Smooth muscle cell (in vitro differentiated cells): ENCODE data around the gene SIX1. TPM values are rescaled to one million over a fixed set of nuclear protein-coding genes. Genes with fewer than 3 reads are reported as not detected.

ENCODE experiments used
- DNase-seq: peaks from one replicate; lab custom pipeline; 2025; ENCODE audit not compliant: unreplicated experiment; lab: John Stamatoyannopoulos, UW
- H2AFZ ChIP-seq: fragments of 200-600 bp; sonication (generic); 2 replicates; pipeline ENCODE4 v1.6.0; 2016; ENCODE audit warnings: antibody characterized with exemption, low read depth, mild to moderate bottlenecking
- H3F3A ChIP-seq: fragments of 200-600 bp; sonication (generic); 2 replicates; pipeline ENCODE4 v1.6.0; 2017; ENCODE audit warnings: antibody characterized with exemption, low read depth
- H3K27ac ChIP-seq: fragments of 200-600 bp; sonication (generic); 2 replicates; pipeline ENCODE4 v1.5.1; 2016; ENCODE audit warnings: low read depth, mild to moderate bottlenecking
- H3K27me3 ChIP-seq: fragments of 200-600 bp; sonication (generic); 2 replicates; pipeline ENCODE4 v1.6.1; 2016; ENCODE audit warnings: low read depth, mild to moderate bottlenecking
- H3K36me3 ChIP-seq: fragments of 200-600 bp; sonication (generic); 2 replicates; pipeline ENCODE4 v1.5.1; 2016; ENCODE audit warnings: low read depth
- H3K4me1 ChIP-seq: fragments of 200-600 bp; sonication (generic); 2 replicates; pipeline ENCODE4 v1.5.1; 2016; ENCODE audit warnings: low read depth
- H3K4me2 ChIP-seq: fragments of 200-600 bp; sonication (generic); 2 replicates; pipeline ENCODE4 v1.6.0; 2016; ENCODE audit warnings: mild to moderate bottlenecking
- H3K4me3 ChIP-seq: fragments of 200-600 bp; sonication (generic); 2 replicates; pipeline ENCODE4 v1.5.1; 2016; ENCODE audit warnings: mild to moderate bottlenecking
- H3K79me2 ChIP-seq: fragments of 200-600 bp; sonication (generic); 2 replicates; pipeline ENCODE4 v1.6.0; 2016; ENCODE audit warnings: low read depth, mild to moderate bottlenecking
- H3K9ac ChIP-seq: fragments of 200-600 bp; sonication (generic); 2 replicates; pipeline ENCODE4 v1.6.0; 2016; ENCODE audit warnings: low read depth
- H3K9me3 ChIP-seq: fragments of 200-600 bp; sonication (generic); replicated peaks from 2 replicates; pipeline ENCODE4 v1.5.1; 2016; ENCODE audit warnings: low read depth
- H4K20me1 ChIP-seq: fragments of 200-600 bp; sonication (generic); 2 replicates; pipeline ENCODE4 v1.6.0; 2016; ENCODE audit warnings: low read depth
- CTCF ChIP-seq: fragments of 200-600 bp; sonication (generic); IDR thresholded peaks from 2 replicates; pipeline ENCODE4 v1.5.1; 2017; ENCODE audit warnings: borderline replicate concordance, mild to moderate bottlenecking, antibody characterized with exemption; ENCODE audit not compliant: insufficient read depth, poor library complexity, severe bottlenecking
- WGBS: methylation state at CpG from one replicate; pipeline ENCODE4 v1.1.7; 2016; ENCODE audit warnings: low lambda C conversion rate; 5-methylcytosine and 5-hydroxymethylcytosine counted together
- polyA plus RNA-seq: library from polyadenylated mRNA; unstranded; fragments of >200 nt; fragmentation: Nextera tagmentation; extraction: Ambion mirVana; gene quantifications from 2 replicates; pipeline ENCODE4 v1.2.1, GENCODE V29; 2016
- total RNA-seq: library from RNA; depleted of rRNA; stranded (reverse); fragments of >200 nt; gene quantifications from 2 replicates; pipeline ENCODE4 v1.2.3, GENCODE V29; 2014

SIX1 gene
- total and polyA plus RNA-seq, 2 experiments from 2014 or later = not detected

GRCh38 chr14:60596139-60596538, 53.1 kb downstream of the SIX1 start:
- DNase-seq = no peak
- H2AFZ ChIP-seq = no peak overlapping the region
- H3K4me1 ChIP-seq = no peaks in the 10 kb centered on the region
- no peaks in the 10 kb centered on the region for H3K27me3 ChIP-seq
- H3K79me2 ChIP-seq = no peaks in the 10 kb centered on the region
- H3K36me3 ChIP-seq = no peaks in the 10 kb centered on the region
- no peak overlapping the region for H3K4me2 ChIP-seq
- no peak overlapping the region for H3K9ac ChIP-seq
- H4K20me1 ChIP-seq = no peaks in the 10 kb centered on the region
- no peaks in the 10 kb centered on the region for H3K9me3 ChIP-seq
- no peak for TF ChIP-seq CTCF
- H3K4me3 ChIP-seq = no peak overlapping the region
- no peaks in the 10 kb centered on the region for H3F3A ChIP-seq
- no peak overlapping the region for H3K27ac ChIP-seq

- 97% methylated on average over 3 of the region's 3 CpGs for WGBS
- H3K4me2 ChIP-seq = no peak overlapping the region
Observed at GRCh38 chr14:60594062-60594461, 55.2 kb downstream of the SIX1 start.

More at GRCh38 chr14:60594062-60594461, 55.2 kb downstream of the SIX1 start:
- TF ChIP-seq CTCF = no peak
- Histone ChIP-seq H2AFZ (no peak overlapping the region), H3K27me3 (no peaks in the 10 kb centered on the region), H3K9ac (no peak overlapping the region), H3F3A (no peaks in the 10 kb centered on the region), H3K4me1 (no peaks in the 10 kb centered on the region), H3K4me3 (no peak overlapping the region), H4K20me1 (no peaks in the 10 kb centered on the region), H3K36me3 (no peaks in the 10 kb centered on the region), H3K79me2 (no peaks in the 10 kb centered on the region), H3K9me3 (no peaks in the 10 kb centered on the region), H3K27ac (no peak overlapping the region)
- DNase-seq = no peak

Other genes with a start within 250 kb of the SIX1 start
- 1.3 TPM in 1 of 2 replicates, not detected in the other for gene C14orf39, start 163.4 kb downstream of the SIX1 start, total RNA-seq
- 0.63 TPM in 1 of 2 replicates, not detected in the other for gene C14orf39, start 163.4 kb downstream of the SIX1 start, polyA plus RNA-seq
- not detected in 2 replicates for gene SIX6, start 140.3 kb downstream of the SIX1 start, total RNA-seq
- not detected in 2 replicates for gene SIX6, start 140.3 kb downstream of the SIX1 start, polyA plus RNA-seq
- 12.3 and 13.3 TPM in 2 replicates for gene SIX4, start 74.9 kb upstream of the SIX1 start, total RNA-seq
- gene SIX4, start 74.9 kb upstream of the SIX1 start, polyA plus RNA-seq = 1.3 and 2.1 TPM in 2 replicates
- gene MNAT1, start 85.3 kb upstream of the SIX1 start, total RNA-seq = 48.8 and 62.7 TPM in 2 replicates
- gene MNAT1, start 85.3 kb upstream of the SIX1 start, polyA plus RNA-seq = 28.1 and 31.6 TPM in 2 replicates